SK-N-MC (cell line): ENCODE measurements around the gene GIPC2.

Source experiments
- DNase-seq: peaks from one replicate; pipeline ENCODE4 v3.0.0-alpha.2; 2011; ENCODE audit warnings: low read depth, low spot score
- H3K27ac ChIP-seq: fragments of 200-600 bp; sonication (generic); 2 replicates; pipeline ENCODE4 v1.5.1; 2016; ENCODE audit warnings: mixed run types
- H3K36me3 ChIP-seq: fragments of 200-600 bp; sonication (generic); 2 replicates; pipeline ENCODE4 v1.6.1; 2017; ENCODE audit warnings: antibody characterized with exemption, low read length, mixed read lengths; ENCODE audit not compliant: insufficient read depth
- H3K4me3 ChIP-seq: fragments of 200-600 bp; sonication (generic); 2 replicates; pipeline ENCODE4 v1.5.1; 2016
- H3K9ac ChIP-seq: fragments of 200-600 bp; sonication (generic); 2 replicates; pipeline ENCODE4 v1.8.0; 2017; ENCODE audit warnings: mixed run types, mixed read lengths; ENCODE audit not compliant: insufficient read length
- H3K9me3 ChIP-seq: fragments of 200-600 bp; sonication (generic); 2 replicates; pipeline ENCODE4 v1.6.1; 2017; ENCODE audit warnings: low read depth, mild to moderate bottlenecking, antibody characterized with exemption, low read length, moderate library complexity, mixed read lengths
- EZH2 ChIP-seq: fragments of 200-600 bp; sonication (generic); IDR thresholded peaks from one replicate; pipeline ENCODE4 v1.6.1; 2017; ENCODE audit warnings: antibody characterized with exemption
- FOXP2 ChIP-seq: optimal IDR thresholded peaks from 2 replicates; pipeline ENCODE3; 2011; ENCODE audit warnings: mild to moderate bottlenecking, moderate library complexity; ENCODE audit not compliant: insufficient read depth; ENCODE audit errors: extremely low read length, control extremely low read depth
- POLR2AphosphoS5 ChIP-seq: IDR thresholded peaks from 2 replicates; pipeline ENCODE4 v1.6.1; 2012; ENCODE audit warnings: mild to moderate bottlenecking, low read depth, low read length, borderline replicate concordance

The GIPC2 gene

GRCh38 chr1:78029793-78030192 lies 16.0 kb upstream of the GIPC2 start:
- no peak for TF ChIP-seq EZH2
- no peak for TF ChIP-seq FOXP2
- TF ChIP-seq POLR2AphosphoS5, result no peak
- Histone ChIP-seq H3K9me3 (no peaks in the 10 kb centered on the region), H3K4me3 (peak overlapping the region; percentile 56)

GRCh38 chr1:78032996-78033796 lies 12.6 kb upstream of the GIPC2 start:
- peak overlapping the region; percentile 68; the same call in 1 of the 2 replicates for H3K27ac ChIP-seq
- peak overlapping the region; percentile 27; the same call in 1 of the 2 replicates for H3K4me3 ChIP-seq
- H3K36me3 ChIP-seq, result no peaks in the 10 kb centered on the region
- no peaks in the 10 kb centered on the region for H3K9me3 ChIP-seq
- TF ChIP-seq EZH2 (no peak), POLR2AphosphoS5 (no peak), FOXP2 (no peak)
- H3K9ac ChIP-seq, result no peak overlapping the region
- DNase-seq, result no peak

More at GRCh38 chr1:78029793-78030192, 16.0 kb upstream of the GIPC2 start:
- Histone ChIP-seq H3K36me3 (no peaks in the 10 kb centered on the region), H3K27ac (no peak overlapping the region; the same call in 1 of the 2 replicates), H3K9ac (peak overlapping the region; percentile 17)
- DNase-seq, result no peak

GRCh38 chr1:78033797-78034172 lies 12.0 kb upstream of the GIPC2 start:
- TF ChIP-seq FOXP2 (no peak), EZH2 (no peak), POLR2AphosphoS5 (no peak)
- DNase-seq, result no peak
- Histone ChIP-seq H3K36me3 (no peaks in the 10 kb centered on the region), H3K9me3 (no peaks in the 10 kb centered on the region), H3K9ac (no peak overlapping the region), H3K4me3 (no peak overlapping the region), H3K27ac (no peak overlapping the region)

GRCh38 chr1:78035121-78035520 lies 10.6 kb upstream of the GIPC2 start:
- TF ChIP-seq EZH2 (no peak), POLR2AphosphoS5 (no peak), FOXP2 (no peak)
- Histone ChIP-seq H3K27ac (no peak overlapping the region), H3K4me3 (no peak overlapping the region), H3K9me3 (no peaks in the 10 kb centered on the region), H3K9ac (no peak overlapping the region), H3K36me3 (no peaks in the 10 kb centered on the region)
- DNase-seq, result no peak

- Histone ChIP-seq H3K9me3 (no peaks in the 10 kb centered on the region), H3K36me3 (no peaks in the 10 kb centered on the region), H3K27ac (no peak overlapping the region), H3K4me3 (no peak overlapping the region), H3K9ac (no peak overlapping the region)
- DNase-seq, result no peak
- TF ChIP-seq FOXP2 (no peak), POLR2AphosphoS5 (no peak), EZH2 (no peak)
These were observed 9.3 kb upstream of the GIPC2 start for GRCh38 chr1:78036450-78036849.

- no peaks in the 10 kb centered on the region for H3K36me3 ChIP-seq
- TF ChIP-seq EZH2 (no peak), FOXP2 (no peak), POLR2AphosphoS5 (no peak)
- H3K9ac ChIP-seq, result no peak overlapping the region
- H3K9me3 ChIP-seq, result no peaks in the 10 kb centered on the region
- DNase-seq, result no peak
- no peak overlapping the region for H3K27ac ChIP-seq
- H3K4me3 ChIP-seq, result no peak overlapping the region
These were observed 7.7 kb upstream of the GIPC2 start for GRCh38 chr1:78038071-78038470.

GRCh38 chr1:78038491-78038939 lies 7.3 kb upstream of the GIPC2 start:
- DNase-seq, result no peak
- H3K27ac ChIP-seq, result no peak overlapping the region
- no peak overlapping the region for H3K9ac ChIP-seq
- TF ChIP-seq POLR2AphosphoS5 (no peak), EZH2 (no peak), FOXP2 (no peak)
- H3K4me3 ChIP-seq, result no peak overlapping the region
- H3K9me3 ChIP-seq, result no peaks in the 10 kb centered on the region
- H3K36me3 ChIP-seq, result no peaks in the 10 kb centered on the region

GRCh38 chr1:78040484-78041089 lies 5.2 kb upstream of the GIPC2 start:
- Histone ChIP-seq H3K9me3 (no peaks in the 10 kb centered on the region), H3K9ac (no peak overlapping the region), H3K27ac (no peak overlapping the region), H3K4me3 (no peak overlapping the region), H3K36me3 (no peaks in the 10 kb centered on the region)
- DNase-seq, result no peak
- TF ChIP-seq FOXP2 (no peak), POLR2AphosphoS5 (no peak), EZH2 (no peak)

- TF ChIP-seq EZH2 (no peak), POLR2AphosphoS5 (no peak), FOXP2 (no peak)
- no peak overlapping the region for H3K27ac ChIP-seq
- no peak for DNase-seq
- H3K36me3 ChIP-seq, result no peaks in the 10 kb centered on the region
- H3K9me3 ChIP-seq, result no peaks in the 10 kb centered on the region
- no peak overlapping the region for H3K9ac ChIP-seq
- no peak overlapping the region for H3K4me3 ChIP-seq
These were observed 2.3 kb upstream of the GIPC2 start for GRCh38 chr1:78043436-78043835.
